Gastrocnemius medialis (tissue), 4 donors: ENCODE data around the gene SYNJ2. TPM values are rescaled to one million over a fixed set of nuclear protein-coding genes. Genes with fewer than 3 reads are reported as not detected.

ENCODE experiments used
- ATAC-seq, 2 donors: fragments of 150-250 bp; one replicate each; pipeline ENCODE4 v1.9.1; 2016
- DNase-seq, 2 donors: peaks; one replicate each; pipeline ENCODE4 v3.0.0-alpha.2; 2019
- H3K27ac ChIP-seq, 4 donors: fragments of 200-600 bp; sonication (generic); 1 replicate in 1 of 4; 2 replicates in 3 of 4; pipeline ENCODE4 v1.5.1; 2016 to 2018; ENCODE audit warnings: mild to moderate bottlenecking in 2 of 4, moderate library complexity in 1 of 4
- H3K27me3 ChIP-seq, 3 donors: fragments of 200-600 bp; sonication (generic) in 2 of 3; 1 replicate in 1 of 3; 2 replicates in 2 of 3; pipeline versions ENCODE4 v1.5.1 to v1.6.0; 2016 to 2019; ENCODE audit warnings: mild to moderate bottlenecking in 1 of 3, moderate library complexity in 1 of 3
- H3K36me3 ChIP-seq, 2 donors: fragments of 200-600 bp; sonication (generic) in 1 of 2; one replicate each; pipeline ENCODE4 v1.5.1; 2017 to 2018
- H3K4me1 ChIP-seq, 2 donors: fragments of 200-600 bp; sonication (generic) in 1 of 2; one replicate each; pipeline ENCODE4 v1.5.1; 2016 to 2017; ENCODE audit warnings: mild to moderate bottlenecking in 2 of 2
- H3K4me3 ChIP-seq, 4 donors: fragments of 200-600 bp; sonication (generic) in 3 of 4; 1 replicate in 1 of 4; 2 replicates in 3 of 4; pipeline ENCODE4 v1.5.1; 2016 to 2019; ENCODE audit warnings: mild to moderate bottlenecking in 2 of 4
- H3K9me3 ChIP-seq, 3 donors: fragments of 200-600 bp; sonication (generic) in 2 of 3; 1 replicate in 1 of 3; 2 replicates in 2 of 3; pipeline ENCODE4 v1.5.1; 2016 to 2019
- POLR2A ChIP-seq, 2 donors: fragments of 450-650 bp; IDR thresholded peaks; one replicate each; pipeline ENCODE4 v1.6.1; 2017; ENCODE audit warnings: antibody characterized with exemption in 2 of 2, mild to moderate bottlenecking in 2 of 2, moderate library complexity in 2 of 2
- in situ Hi-C, 4 donors: fragments of 200-750 bp; cut with MboI; loops; one replicate each; pipeline versions ENCODE4 v1.15.0 to v1.8.0; 2017; ENCODE audit warnings: low sequenced_read_pairs in 4 of 4
- intact Hi-C: fragments of 100-400 bp; cut with DNase I; formaldehyde crosslinking; loops from one replicate; pipeline ENCODE4 v1.15.1; 2023; ENCODE audit warnings: low total_unique reads
- total RNA-seq, 4 donors: library from RNA; depleted of rRNA; stranded (reverse); fragments of >200 nt; gene quantifications; one replicate each; pipeline versions ENCODE4 v1.1.0 to v1.2.3, GENCODE V29; 2016
- TF ChIP-seq, protein P1 (sequence below), 5 experiments: fragments of 450-650 bp in 3 of 5; fragments of 200-600 bp in 2 of 5; sonication (generic) in 2 of 5; IDR thresholded peaks in 4 of 5; conservative IDR thresholded peaks in 1 of 5; 1 replicate in 4 of 5; 2 replicates in 1 of 5; pipeline ENCODE4 v1.5.1; 2016 to 2019; ENCODE audit warnings: antibody characterized with exemption in 5 of 5, mild to moderate bottlenecking in 3 of 5, moderate library complexity in 3 of 5

Gene SYNJ2
- total RNA-seq, 4 donors from 2014 or later, result 3.9 to 17.0 (median 7.0) TPM

DNA sequence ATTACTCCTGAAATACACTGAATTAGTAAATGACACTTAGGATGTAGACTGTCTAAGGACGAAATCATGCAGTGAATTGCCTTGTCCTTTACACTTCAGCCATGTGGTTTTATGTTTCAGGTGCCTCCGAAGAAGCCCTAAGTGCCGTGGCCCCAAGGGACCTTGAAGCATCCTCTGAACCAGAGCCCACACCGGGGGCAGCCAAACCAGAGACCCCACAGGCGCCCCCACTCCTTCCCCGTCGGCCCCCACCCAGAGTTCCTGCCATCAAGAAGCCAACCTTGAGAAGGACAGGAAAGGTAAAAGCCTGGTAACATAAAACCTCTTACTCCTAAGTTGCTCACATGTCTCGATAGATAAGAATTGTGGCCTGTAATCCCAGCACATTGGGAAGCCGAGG, 111.1 kb downstream of the SYNJ2 start:
- Histone ChIP-seq H3K4me1 (peaks cover 0 to 3% of the 10 kb centered on the region in 2 donors), H3K4me3 (no peak overlapping the region), H3K27me3 (no peaks in the 10 kb centered on the region), H3K27ac (no peak overlapping the region), H3K36me3 (peaks cover 0 to 29% of the 10 kb centered on the region in 2 donors), H3K9me3 (no peaks in the 10 kb centered on the region)
- no peak for ATAC-seq
- intact Hi-C loops (no loop called here), in situ Hi-C loops (no loop called here)
- no peak for DNase-seq
- no peak for TF ChIP-seq POLR2A (IDR thresholded peaks at IDR 0.05)
- TF ChIP-seq, protein P1, sequence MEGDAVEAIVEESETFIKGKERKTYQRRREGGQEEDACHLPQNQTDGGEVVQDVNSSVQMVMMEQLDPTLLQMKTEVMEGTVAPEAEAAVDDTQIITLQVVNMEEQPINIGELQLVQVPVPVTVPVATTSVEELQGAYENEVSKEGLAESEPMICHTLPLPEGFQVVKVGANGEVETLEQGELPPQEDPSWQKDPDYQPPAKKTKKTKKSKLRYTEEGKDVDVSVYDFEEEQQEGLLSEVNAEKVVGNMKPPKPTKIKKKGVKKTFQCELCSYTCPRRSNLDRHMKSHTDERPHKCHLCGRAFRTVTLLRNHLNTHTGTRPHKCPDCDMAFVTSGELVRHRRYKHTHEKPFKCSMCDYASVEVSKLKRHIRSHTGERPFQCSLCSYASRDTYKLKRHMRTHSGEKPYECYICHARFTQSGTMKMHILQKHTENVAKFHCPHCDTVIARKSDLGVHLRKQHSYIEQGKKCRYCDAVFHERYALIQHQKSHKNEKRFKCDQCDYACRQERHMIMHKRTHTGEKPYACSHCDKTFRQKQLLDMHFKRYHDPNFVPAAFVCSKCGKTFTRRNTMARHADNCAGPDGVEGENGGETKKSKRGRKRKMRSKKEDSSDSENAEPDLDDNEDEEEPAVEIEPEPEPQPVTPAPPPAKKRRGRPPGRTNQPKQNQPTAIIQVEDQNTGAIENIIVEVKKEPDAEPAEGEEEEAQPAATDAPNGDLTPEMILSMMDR (IDR thresholded peaks at IDR 0.05 in 4 of 5, conservative IDR thresholded peaks at IDR 0.05 in 1 of 5), result no peak

DNA sequence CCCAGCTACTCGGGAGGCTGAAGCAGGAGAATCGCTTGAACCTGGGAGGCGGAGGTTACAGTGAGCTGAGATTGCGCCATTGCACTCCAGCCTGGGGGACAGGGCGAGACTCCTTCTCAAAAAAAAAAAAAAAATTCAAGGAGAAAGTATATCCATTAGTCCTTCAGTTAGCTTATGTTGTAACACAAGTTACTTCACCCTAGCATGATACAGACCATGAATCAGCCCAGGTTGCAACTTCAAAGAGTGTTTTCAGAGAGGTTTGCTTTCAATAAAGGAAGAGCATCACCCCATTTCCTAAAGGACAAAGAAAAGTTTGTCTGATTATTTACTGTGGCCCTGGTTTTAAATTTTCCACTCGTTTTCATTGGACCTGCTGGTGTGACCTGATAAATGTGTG, 113.4 kb downstream of the SYNJ2 start:
- H3K36me3 ChIP-seq, result peaks cover 0 to 15% of the 10 kb centered on the region in 2 donors
- H3K9me3 ChIP-seq, result no peaks in the 10 kb centered on the region
- H3K27ac ChIP-seq, result no peak overlapping the region
- intact Hi-C loops, result no loop called here
- no peaks in the 10 kb centered on the region for H3K27me3 ChIP-seq
- in situ Hi-C loops, result no loop called here
- no peaks in the 10 kb centered on the region for H3K4me1 ChIP-seq
- DNase-seq (no peak), ATAC-seq (no peak)
- H3K4me3 ChIP-seq, result no peak overlapping the region
- no peak for TF ChIP-seq POLR2A (IDR thresholded peaks at IDR 0.05)
- TF ChIP-seq, protein P1 (IDR thresholded peaks at IDR 0.05 in 4 of 5, conservative IDR thresholded peaks at IDR 0.05 in 1 of 5), result no peak

DNA sequence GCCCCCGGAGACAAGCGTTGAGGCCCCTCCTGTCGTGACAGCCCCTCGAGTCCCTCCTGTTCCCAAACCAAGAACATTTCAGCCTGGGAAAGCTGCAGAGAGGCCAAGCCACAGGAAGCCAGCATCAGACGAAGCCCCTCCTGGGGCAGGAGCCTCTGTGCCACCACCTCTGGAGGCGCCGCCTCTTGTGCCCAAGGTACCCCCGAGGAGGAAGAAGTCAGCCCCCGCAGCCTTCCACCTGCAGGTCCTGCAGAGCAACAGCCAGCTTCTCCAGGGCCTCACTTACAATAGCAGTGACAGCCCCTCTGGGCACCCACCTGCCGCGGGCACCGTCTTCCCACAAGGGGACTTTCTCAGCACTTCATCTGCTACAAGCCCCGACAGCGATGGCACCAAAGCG, 114.0 kb downstream of the SYNJ2 start:
- no peak overlapping the region for H3K27ac ChIP-seq
- no peaks in the 10 kb centered on the region for H3K4me1 ChIP-seq
- H3K4me3 ChIP-seq, result no peak overlapping the region
- H3K27me3 ChIP-seq, result no peaks in the 10 kb centered on the region
- in situ Hi-C loops (no loop called here), intact Hi-C loops (no loop called here)
- peaks cover 0 to 14% of the 10 kb centered on the region in 2 donors for H3K36me3 ChIP-seq
- no peak for ATAC-seq
- no peaks in the 10 kb centered on the region for H3K9me3 ChIP-seq
- TF ChIP-seq, protein P1 (IDR thresholded peaks at IDR 0.05 in 4 of 5, conservative IDR thresholded peaks at IDR 0.05 in 1 of 5), result no peak
- TF ChIP-seq POLR2A (IDR thresholded peaks at IDR 0.05), result no peak
- DNase-seq, result no peak

DNA sequence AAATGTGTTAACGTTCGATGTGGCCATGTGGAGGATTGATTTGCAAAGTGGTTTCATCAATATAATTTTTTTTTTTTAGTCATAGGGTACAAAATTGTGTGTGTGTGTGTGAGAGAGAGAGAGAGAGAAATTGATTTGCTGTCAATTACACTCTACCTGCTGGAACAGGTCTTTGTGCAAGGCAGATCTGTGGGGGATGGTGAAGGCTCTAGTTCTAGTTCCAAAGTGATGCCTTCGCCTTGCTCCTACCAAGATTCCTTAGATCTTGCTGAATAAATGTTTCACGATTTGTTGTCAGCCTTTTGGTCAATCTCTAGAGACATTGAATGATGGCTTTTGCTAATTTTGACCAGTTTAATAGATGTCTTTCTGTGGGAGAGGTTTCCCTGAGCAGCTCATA, 121.6 kb downstream of the SYNJ2 start:
- TF ChIP-seq, protein P1 (IDR thresholded peaks at IDR 0.05 in 4 of 5, conservative IDR thresholded peaks at IDR 0.05 in 1 of 5), result no peak
- no peak for TF ChIP-seq POLR2A (IDR thresholded peaks at IDR 0.05)
- H3K9me3 ChIP-seq, result no peaks in the 10 kb centered on the region
- no peaks in the 10 kb centered on the region for H3K36me3 ChIP-seq
- no peaks in the 10 kb centered on the region for H3K4me1 ChIP-seq
- DNase-seq (no peak), ATAC-seq (no peak)
- in situ Hi-C loops (no loop called here), intact Hi-C loops (no loop called here)
- no peak overlapping the region for H3K4me3 ChIP-seq
- H3K27me3 ChIP-seq, result no peaks in the 10 kb centered on the region
- no peak overlapping the region for H3K27ac ChIP-seq

DNA sequence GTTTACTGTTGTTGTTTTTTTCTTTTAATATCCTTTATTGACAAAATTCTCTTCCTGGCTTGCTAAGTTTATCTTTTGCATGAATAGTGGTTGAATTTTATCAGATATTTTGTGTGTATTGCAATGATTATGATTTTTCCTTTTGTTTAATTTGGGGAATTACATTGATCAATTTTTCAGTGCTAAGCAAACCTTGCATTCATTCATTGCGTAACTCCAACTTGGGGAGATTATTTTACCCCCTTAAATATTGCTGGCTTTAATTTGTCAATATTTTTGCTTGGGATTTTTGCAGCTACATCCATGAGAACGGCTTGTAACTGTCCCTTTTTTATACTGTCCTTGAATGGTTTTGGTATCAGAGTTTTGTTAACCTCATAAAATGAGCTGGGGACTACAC, 123.0 kb downstream of the SYNJ2 start:
- no peaks in the 10 kb centered on the region for H3K27me3 ChIP-seq
- no peaks in the 10 kb centered on the region for H3K9me3 ChIP-seq
- peaks cover 0 to 10% of the 10 kb centered on the region in 2 donors for H3K36me3 ChIP-seq
- H3K27ac ChIP-seq, result no peak overlapping the region
- DNase-seq (no peak), ATAC-seq (no peak)
- intact Hi-C loops (no loop called here), in situ Hi-C loops (no loop called here)
- H3K4me3 ChIP-seq, result no peak overlapping the region
- TF ChIP-seq, protein P1 (IDR thresholded peaks at IDR 0.05 in 4 of 5, conservative IDR thresholded peaks at IDR 0.05 in 1 of 5), result no peak
- TF ChIP-seq POLR2A (IDR thresholded peaks at IDR 0.05), result no peak
- H3K4me1 ChIP-seq, result no peaks in the 10 kb centered on the region
